HG03575 (cell line): ENCODE data around the gene ELP5.

Experiments used
- ATAC-seq: cut with Tn5 transposase; IDR thresholded peaks from one replicate; pipeline ENCODE4 v1.9.1; 2021; ENCODE audit not compliant: unreplicated experiment, insufficient number of reproducible peaks, low FRiP score; ENCODE audit errors: extremely low read depth

The ELP5 gene, protein sequence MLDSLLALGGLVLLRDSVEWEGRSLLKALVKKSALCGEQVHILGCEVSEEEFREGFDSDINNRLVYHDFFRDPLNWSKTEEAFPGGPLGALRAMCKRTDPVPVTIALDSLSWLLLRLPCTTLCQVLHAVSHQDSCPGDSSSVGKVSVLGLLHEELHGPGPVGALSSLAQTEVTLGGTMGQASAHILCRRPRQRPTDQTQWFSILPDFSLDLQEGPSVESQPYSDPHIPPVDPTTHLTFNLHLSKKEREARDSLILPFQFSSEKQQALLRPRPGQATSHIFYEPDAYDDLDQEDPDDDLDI

DNA sequence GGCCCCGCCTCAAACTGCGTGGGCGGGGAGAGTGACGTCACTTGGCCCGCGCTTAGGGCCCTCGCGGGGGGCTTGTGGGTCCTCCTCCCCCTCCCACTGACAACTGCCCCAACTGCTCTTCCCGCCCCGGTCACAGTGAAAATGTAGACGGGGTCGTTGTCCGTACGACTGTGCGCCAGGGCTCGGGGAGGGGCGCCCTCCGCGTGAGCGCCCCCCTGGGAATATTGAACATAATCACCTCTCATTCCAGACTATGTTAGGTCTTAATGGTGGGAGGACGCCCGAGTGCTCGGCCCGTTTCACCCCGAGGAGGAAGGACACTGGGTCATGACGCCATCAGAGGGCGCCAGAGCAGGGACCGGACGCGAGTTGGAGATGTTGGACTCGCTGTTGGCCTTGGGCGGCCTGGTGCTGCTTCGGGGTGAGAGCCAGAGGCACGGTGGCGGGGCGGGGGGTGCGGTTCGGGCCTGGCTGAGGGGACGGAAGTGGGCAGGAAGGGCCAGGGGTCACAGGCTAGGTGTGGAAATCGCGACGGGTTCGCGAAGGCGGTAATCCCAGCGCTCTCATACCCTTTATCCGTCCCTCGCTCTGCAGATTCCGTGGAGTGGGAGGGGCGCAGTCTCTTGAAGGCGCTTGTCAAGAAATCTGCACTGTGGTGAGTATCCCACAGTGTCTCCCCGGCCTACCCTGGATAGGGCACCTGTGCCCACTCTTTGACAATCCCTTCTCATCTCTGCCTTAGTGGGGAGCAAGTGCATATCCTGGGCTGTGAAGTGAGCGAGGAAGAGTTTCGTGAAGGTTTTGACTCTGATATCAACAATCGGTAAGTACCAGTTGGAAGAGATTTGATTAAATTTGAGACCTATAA, at the start of gene ELP5:
TSS of gene ELP5 (plus strand) at position 40 of the 868 bp plus-strand sequence. CDS start at position 376, 336 bp downstream.
- ATAC-seq: no peak

DNA sequence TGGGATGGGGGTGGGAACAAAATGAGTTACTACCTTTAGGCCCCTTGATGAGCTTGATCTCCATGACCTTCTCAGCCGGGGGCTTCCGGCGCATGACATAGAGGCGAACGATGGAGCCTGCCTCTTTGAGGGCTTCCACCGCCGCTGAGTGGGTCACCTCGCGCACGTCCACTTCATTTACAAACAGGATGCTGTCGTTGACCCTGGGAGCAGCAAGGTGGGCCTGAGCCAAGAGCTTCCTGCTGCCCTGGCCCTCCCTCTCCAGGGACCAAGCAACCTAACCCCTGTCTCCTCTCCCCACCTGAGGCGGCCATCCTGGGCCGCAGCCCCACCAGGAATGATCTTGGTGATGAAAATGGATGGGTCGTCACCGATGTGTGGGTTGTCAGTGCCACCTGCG, 48.6 kb upstream of the ELP5 start:
- no peak for ATAC-seq

DNA sequence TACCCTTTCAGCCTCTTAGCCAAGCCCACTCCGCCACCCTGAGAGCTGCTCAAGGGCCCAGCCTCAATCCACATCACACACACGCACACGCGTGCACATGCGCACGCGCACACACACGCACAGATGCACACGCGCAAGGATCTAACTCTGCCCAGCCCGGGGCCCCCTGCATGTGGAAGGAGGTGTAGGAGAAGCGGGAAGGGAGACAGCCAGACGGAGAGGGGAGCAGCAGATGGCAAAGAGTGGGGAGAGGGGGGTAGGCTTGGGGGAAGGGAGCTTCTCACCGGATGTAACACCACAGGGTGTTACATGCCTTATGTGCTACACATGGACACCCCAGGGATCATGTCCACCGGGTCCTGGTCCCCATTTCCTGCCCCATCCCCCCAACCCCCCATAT, 47.7 kb upstream of the ELP5 start:
- no peak for ATAC-seq

DNA sequence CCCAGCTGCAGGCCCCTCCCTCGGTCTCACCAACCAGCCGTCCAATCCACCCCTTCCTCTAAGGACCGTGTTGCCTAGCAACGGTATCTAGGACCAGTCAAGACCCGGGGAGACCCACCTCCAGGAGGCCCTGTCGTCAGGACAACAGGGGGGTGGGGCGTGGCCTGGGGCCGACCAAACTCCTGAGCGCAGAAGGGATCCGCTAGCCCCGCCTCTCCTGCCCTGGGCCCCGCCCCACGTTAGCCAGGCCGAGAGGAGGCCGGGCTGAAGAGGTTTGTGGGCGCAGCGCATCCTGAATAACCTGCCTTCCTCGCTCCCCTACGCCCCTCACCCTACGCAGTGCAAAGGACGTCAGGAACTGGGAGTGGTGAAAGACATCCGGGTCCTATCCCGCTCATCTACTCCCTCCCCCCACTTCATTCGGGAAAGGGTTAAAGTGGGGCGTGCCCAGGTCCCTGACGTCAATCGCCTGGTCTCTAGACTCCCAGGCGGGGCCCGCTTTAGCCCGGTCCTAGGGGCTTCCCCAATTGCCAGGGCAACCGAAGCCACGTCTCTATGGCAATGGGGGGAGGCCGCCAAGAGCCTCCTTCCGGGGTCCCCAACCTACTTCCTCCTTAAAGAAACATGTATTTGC, 47.1 kb upstream of the ELP5 start:
- ATAC-seq: no peak

DNA sequence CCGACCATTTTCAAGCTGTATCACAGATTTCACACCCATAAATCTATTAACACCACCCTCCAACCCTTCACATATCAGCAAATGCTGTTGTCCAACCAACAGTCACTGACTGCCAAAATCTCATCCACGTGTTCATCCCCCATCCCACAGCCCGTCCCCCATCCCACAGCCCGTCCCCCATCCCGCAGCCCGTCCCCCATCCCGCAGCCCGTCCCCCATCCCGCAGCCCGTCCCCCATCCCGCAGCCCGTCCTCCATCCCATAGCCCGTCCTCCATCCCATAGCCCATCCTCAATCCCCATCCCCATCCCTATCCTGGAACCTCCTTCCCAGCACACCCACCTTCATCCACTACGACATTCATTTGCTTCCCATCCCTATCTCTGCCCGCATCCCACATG, 46.5 kb upstream of the ELP5 start:
- no peak for ATAC-seq

DNA sequence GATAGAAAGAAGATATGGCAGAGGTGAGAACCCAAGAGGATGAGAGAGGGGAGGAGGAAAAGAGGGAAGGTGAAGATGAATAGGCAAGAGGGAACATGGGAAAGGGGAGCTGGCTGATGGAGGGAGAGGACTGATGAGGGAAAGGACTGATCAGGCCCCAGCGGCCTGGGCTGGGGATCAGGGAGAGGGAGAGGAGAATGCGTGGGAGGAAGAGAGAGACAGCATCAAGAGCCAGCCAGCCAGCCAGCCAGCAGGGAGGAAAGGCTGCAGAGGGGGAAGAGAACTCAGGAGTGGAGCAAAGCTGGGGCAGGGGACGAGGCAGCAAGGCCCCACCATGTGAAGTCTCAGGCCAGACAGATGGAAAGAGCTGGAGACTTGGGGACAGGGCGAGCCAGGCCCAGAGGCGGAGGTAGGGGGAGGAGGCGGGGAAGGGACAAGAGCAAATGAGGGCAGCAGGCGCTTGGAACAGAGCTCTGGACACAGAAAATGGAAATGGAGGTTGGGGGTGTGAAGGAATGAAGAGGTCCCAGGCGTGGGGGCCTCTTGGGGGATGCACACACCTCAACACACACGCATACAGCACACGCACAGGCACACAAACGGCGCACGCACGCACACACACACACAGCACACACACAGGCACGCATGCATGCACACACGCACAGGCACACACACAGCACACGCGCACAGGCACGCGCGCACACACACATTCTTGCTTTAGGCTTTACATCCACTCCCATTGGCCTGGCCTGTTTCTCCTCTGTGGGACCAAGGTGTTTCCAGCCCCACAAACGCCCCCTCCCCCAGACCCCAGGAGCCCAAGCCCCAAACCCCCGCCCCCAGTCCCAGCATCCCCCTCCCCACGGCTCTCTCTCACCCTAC, 44.7 kb upstream of the ELP5 start:
- no peak for ATAC-seq

DNA sequence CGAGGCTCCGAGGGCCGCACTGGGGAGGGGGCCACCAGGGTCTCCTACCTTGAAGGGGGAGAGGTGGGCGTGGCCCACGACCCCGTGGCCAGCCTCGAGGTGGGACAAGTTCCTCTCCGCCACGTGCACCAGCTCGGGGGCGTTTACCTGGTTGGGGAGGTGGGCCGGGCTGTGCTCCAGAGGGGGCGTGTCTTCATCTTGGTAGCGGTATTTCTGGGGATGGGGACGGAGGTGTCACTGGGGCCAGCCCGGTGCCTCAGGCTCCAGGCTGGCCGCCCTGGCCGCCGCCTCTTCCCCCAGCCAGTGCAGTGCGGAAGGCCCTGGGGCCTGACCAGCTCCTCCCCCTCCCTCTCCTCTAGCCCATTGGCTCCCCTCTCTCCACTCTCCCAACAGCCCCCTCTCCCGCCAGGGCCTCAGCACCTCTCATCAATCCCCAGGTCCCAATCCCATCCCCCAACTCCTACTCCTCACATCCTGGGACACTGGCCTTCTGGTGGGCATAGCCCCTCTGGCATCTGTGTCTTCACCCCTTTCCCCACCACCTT, 43.9 kb upstream of the ELP5 start:
- no peak for ATAC-seq

DNA sequence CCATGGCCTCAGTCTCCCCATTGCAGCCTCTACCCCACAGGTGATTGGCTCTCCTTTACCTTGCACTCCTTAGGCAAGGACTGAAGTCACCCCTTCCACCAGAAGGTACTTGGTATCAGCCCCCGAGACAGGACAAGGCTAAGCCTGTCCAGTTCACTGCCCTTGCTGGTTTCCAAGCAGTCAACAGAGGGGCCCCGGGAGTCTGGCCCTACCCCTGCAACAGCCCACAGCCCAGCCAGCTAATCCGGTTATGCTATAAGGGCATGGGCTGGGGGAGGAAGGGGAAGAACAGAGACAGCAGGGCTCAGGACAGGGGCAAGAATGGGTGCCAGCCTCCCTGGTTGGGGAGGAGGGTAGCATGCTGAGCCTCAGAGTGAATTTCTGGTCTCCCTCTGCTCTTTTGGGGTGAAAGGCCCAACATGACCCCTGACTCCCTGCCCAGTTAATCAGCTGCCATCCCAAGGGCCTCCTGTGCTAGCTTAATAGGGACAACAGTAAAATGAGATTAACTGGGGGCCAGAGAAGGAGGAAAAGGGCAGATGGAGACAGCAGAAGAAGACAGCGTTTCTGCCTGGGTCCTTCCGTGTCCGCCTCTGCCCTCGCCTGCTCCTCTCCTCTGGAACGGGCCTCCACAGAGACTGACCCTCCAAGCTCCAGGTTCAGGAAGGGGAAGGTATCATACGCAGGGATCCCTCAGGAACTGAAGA, 43.1 kb upstream of the ELP5 start:
- no peak for ATAC-seq

DNA sequence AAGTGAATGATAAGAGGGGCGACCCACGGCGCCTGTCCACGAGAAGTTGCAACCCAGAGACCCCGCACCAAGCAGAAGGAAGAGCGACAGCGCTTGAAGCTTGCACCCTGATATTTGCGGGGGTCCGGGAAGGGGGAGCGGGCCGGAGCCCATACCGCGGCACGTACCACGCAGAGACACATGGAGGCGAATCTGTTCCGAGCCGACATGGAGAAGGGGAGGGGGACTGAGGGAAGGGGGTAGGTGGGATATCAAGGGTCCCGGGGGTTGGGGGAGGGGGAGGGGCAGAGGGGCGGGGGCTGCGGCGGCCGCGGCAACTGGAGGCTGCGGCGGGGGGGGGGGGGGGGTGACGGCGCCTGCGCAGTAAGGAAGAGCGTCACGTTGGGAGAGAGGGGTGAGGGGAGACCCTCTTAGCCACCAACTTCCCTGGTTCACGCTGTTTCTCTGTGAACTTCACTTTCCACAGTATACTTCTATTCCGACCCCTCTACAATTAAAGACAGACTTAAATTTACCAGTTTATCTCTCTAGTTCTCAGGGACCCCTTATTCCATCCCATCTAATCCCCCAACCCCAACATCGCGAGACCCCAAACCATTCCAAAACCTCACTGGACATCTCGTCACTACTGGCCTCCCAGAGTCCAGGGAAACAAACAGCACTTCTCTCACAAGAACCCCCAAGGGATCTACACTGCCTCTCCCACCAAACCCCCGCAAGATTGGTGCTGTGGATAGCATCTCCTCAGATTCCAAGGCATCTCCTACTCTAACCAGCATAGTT, 40.3 kb upstream of the ELP5 start:
- no peak for ATAC-seq

DNA sequence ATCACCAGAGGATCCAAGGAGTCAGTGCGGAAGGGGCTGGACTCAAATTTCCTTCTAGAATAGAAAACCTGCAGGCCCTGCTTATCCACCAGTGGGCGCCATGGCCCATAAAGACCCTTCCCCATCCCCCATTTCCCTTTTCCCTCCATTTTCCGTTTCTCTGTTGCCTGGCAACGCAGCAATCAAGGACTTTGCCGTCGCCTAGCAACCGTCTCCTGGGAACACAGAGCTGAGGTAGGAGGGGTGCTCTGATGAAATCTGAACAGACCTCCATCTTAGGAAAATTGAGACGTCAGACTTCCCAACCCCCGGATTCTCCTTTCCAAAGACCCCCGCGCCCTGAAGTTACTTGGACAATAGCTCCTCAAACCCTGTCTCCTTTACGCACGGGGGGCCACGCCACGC, 38.1 kb upstream of the ELP5 start:
- ATAC-seq: no peak

DNA sequence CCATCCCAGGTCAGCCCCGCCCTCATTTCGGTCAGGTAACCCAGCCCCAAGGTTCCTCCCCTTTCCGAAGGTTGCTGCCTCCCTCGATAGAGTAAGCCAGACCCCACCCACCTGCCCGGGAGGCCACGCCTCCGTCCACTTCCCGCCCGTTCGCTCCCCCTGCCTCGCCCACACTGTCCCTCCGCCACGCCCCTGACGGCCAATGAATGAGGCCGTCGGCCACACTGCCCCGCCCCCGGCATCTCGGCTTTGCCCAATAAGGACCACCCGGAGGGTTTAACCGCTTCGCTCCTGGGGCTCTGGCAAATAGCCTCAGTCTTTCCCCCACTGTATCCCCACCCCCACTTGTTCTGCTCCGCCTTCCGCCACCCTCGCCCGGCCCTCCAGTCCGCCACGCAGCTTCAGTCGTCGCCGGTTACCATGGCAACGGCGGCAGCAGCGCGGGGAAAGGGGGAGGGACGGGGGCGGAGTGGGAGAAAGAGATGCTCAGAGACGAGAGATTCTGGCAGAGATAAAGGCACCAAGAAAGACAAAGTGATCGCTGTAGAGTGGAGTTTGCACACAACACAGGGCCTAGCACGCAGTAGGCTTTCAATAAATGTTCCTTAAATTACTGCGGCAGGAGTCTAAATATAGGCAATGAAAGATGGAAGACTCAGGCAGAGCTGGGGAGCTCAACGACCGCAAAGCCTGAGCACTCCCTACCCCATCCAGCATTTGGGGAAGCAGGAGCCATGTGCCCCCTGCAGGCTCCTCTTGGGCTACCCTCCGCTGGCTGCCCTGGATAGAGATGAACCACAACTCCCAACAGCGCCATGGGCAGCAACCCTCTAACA, 37.5 kb upstream of the ELP5 start:
- ATAC-seq: no peak

DNA sequence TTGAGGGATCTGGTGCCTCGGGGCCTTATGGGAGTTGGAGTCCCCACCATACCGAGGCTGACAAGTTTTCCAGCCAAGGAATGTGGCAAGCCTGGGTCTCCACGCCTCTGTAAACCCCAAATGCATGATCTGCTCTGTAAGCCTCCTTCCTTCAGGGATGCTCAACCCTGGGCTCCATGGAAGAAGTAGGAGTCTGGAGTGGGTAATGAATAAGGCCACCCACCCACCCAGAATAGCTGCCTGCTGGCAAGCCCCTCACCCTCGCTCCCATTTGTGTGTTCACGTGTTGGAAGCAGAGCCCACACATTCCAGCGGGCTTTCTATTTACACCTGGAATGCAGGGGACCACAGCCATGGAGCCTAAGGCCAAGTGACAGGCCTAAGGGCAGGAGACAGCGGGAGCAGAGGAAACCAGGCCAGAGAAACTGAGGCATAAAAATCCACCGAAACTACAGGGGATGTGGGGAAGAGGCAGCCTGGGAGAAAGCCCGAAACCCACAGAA, 36.8 kb upstream of the ELP5 start:
- no peak for ATAC-seq

DNA sequence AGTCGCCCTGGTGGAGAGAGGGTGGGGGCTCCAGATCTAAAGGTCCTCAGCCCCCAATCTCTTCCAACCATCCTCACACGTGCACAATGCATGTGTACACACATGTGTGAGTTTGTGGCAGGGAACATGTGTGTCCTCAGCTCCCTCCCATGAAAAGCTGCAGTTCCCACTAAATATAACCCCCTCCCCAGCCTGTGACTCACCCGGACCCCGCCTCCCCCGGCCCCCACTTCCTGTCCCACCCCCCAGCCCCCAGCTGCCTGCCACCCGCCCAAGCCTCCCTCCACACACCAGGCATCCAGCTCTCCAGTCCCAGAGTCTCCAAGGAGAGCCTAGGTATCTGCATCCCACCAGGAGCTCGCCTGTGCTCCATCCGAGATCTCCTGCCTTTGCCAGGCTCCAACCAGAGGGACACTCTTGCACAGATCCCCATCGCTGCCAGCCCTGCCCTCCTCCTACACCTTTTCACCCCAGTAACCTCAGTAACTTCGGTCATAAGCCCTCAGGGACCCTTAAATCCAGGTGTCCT, 36.3 kb upstream of the ELP5 start:
- no peak for ATAC-seq

DNA sequence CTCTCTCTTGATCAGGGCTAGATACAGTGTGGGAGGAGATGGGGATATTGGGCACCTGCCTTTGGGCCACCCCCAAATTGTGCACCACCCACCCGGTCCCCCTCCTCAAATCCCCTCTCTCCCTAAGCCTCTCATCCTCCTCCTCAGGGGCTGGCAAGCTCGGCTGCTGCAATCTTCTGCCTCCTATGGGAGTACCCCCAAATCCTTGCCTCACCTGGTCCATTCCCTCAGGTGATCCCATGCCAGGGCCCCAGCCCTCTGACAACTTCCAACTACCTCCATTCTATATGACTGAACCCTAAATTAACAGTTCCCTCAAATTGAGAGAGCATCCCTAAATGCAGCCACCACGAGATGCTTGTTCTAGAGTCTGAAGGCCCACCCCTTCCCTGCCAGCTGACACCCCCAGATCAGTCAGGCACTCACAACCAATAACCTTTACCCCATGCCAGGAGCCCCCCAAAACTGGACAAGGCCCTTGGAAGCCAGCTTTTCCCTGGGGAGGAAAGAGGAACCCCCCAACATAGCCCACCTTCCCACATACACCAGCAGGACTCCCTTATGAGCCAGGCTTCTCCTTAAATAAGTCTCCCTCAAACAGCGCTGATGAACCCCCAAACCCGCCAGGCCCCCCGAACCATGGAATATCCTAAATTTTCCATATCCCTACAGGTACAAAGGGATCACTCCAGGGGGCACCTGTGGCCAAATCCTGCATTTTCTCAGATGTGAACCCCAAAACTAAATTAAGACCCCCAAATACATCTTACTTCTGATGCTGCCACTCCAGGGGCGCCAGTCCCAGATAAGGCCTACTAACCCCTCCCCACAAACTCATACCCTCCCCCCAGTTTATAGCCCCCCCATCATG, 35.5 kb upstream of the ELP5 start:
- ATAC-seq: no peak
